Panc1 (cell line): ENCODE measurements around the gene EGFL7.

Experiments used
- POLR2AphosphoS5 ChIP-seq: IDR thresholded peaks from 2 replicates; pipeline ENCODE4 v1.6.1; 2012; ENCODE audit warnings: mild to moderate bottlenecking, low read depth, low read length, moderate library complexity
- TCF7L2 ChIP-seq: IDR thresholded peaks from 2 replicates; pipeline ENCODE4 v1.6.1; 2011; ENCODE audit warnings: mild to moderate bottlenecking, low read depth, low read length, inconsistent platforms
- TF ChIP-seq, protein P1 (sequence below): fragments of 450-650 bp; IDR thresholded peaks from 2 replicates; pipeline ENCODE4 v1.5.1; 2017; ENCODE audit warnings: mild to moderate bottlenecking
- TF ChIP-seq, protein P2 (sequence below), 2 experiments: IDR thresholded peaks; 2 replicates each; pipeline ENCODE4 v1.6.1; 2011 to 2012; ENCODE audit warnings: low read depth in 2 of 2, control low read depth in 1 of 2, low read length in 1 of 2, mild to moderate bottlenecking in 1 of 2, moderate library complexity in 1 of 2; ENCODE audit not compliant: insufficient read depth in 1 of 2

DNA sequence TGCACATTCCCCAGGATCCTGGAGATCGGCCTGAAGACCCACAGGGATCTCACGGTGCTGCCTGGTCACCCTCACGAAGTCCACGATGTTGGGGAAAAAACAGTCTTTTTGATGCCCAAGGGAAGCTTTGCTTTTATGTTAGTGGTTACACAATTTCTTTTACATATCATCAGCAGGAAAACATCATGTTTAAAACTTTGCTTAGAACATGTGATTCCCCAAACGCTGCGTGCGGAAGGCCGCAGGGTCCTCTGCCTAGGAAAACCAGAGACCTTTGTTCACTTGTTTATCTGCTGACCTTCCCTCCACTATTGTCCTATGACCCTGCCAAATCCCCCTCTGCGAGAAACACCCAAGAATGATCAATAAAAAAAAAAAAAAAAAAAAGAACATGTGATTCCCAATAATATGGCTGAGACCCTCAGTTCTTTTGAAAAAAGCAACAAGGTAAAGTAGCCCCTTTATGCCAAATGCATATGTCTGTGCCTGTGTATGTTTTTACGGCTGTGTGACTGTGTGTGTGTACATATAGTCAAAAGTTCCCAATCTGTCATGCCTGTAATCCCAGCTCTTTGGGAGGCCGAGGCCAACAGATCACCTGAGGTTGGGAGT, 36.0 kb downstream of the EGFL7 start:
- TF ChIP-seq, protein P1, sequence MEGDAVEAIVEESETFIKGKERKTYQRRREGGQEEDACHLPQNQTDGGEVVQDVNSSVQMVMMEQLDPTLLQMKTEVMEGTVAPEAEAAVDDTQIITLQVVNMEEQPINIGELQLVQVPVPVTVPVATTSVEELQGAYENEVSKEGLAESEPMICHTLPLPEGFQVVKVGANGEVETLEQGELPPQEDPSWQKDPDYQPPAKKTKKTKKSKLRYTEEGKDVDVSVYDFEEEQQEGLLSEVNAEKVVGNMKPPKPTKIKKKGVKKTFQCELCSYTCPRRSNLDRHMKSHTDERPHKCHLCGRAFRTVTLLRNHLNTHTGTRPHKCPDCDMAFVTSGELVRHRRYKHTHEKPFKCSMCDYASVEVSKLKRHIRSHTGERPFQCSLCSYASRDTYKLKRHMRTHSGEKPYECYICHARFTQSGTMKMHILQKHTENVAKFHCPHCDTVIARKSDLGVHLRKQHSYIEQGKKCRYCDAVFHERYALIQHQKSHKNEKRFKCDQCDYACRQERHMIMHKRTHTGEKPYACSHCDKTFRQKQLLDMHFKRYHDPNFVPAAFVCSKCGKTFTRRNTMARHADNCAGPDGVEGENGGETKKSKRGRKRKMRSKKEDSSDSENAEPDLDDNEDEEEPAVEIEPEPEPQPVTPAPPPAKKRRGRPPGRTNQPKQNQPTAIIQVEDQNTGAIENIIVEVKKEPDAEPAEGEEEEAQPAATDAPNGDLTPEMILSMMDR, result no peak
- TF ChIP-seq, protein P2, sequence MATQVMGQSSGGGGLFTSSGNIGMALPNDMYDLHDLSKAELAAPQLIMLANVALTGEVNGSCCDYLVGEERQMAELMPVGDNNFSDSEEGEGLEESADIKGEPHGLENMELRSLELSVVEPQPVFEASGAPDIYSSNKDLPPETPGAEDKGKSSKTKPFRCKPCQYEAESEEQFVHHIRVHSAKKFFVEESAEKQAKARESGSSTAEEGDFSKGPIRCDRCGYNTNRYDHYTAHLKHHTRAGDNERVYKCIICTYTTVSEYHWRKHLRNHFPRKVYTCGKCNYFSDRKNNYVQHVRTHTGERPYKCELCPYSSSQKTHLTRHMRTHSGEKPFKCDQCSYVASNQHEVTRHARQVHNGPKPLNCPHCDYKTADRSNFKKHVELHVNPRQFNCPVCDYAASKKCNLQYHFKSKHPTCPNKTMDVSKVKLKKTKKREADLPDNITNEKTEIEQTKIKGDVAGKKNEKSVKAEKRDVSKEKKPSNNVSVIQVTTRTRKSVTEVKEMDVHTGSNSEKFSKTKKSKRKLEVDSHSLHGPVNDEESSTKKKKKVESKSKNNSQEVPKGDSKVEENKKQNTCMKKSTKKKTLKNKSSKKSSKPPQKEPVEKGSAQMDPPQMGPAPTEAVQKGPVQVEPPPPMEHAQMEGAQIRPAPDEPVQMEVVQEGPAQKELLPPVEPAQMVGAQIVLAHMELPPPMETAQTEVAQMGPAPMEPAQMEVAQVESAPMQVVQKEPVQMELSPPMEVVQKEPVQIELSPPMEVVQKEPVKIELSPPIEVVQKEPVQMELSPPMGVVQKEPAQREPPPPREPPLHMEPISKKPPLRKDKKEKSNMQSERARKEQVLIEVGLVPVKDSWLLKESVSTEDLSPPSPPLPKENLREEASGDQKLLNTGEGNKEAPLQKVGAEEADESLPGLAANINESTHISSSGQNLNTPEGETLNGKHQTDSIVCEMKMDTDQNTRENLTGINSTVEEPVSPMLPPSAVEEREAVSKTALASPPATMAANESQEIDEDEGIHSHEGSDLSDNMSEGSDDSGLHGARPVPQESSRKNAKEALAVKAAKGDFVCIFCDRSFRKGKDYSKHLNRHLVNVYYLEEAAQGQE (IDR thresholded peaks at IDR 0.05; ENCODE audit: insufficient read depth in 1 of 2, low read depth in 2 of 2, low read length in 1 of 2), result no peak
- TF ChIP-seq POLR2AphosphoS5, result no peak
- TF ChIP-seq TCF7L2, result no peak
